PC-9 (cell line): Measurements from ENCODE around the gene CD28.

Experiments used
- CTCF ChIP-seq: fragments of 200-600 bp; sonication (generic); conservative IDR thresholded peaks from 2 replicates; pipeline ENCODE4 v1.6.1; 2017; ENCODE audit warnings: mixed run types, antibody characterized with exemption, mild to moderate bottlenecking, moderate library complexity
- EZH2 ChIP-seq: fragments of 200-600 bp; sonication (generic); IDR thresholded peaks from 2 replicates; pipeline ENCODE4 v1.8.0; 2017; ENCODE audit warnings: antibody characterized with exemption, low read depth

- TF ChIP-seq CTCF (no peak), EZH2 (no peak)
Measured at GRCh38 chr2:203745267-203745666, 38.8 kb downstream of the CD28 start.
